Esophagus squamous epithelium (tissue), 5 donors: ENCODE data around the gene TRIM23. TPM values are rescaled to one million over a fixed set of nuclear protein-coding genes. Genes with fewer than 3 reads are reported as not detected.

Source experiments
- DNase-seq: peaks from one replicate; lab custom pipeline; 2025; lab: John Stamatoyannopoulos, UW
- H3K27ac ChIP-seq, 4 donors: fragments of 200-600 bp; sonication (generic); one replicate each; pipeline ENCODE4 v1.5.1; 2016 to 2019; ENCODE audit warnings: mild to moderate bottlenecking in 1 of 4
- H3K27me3 ChIP-seq, 4 donors: fragments of 200-600 bp; sonication (generic); 1 replicate in 3 of 4; 2 replicates in 1 of 4; pipeline versions ENCODE4 v1.5.1 to v1.6.0; 2017 to 2021; ENCODE audit warnings: antibody characterized with exemption in 1 of 4
- H3K36me3 ChIP-seq, 3 donors: fragments of 200-600 bp; sonication (generic); one replicate each; pipeline ENCODE4 v1.5.1; 2016 to 2019
- H3K4me1 ChIP-seq, 3 donors: fragments of 200-600 bp; sonication (generic); one replicate each; pipeline ENCODE4 v1.5.1; 2017 to 2019
- H3K4me3 ChIP-seq, 4 donors: fragments of 200-600 bp; sonication (generic); 1 replicate in 3 of 4; 2 replicates in 1 of 4; pipeline ENCODE4 v1.5.1; 2016 to 2019; ENCODE audit warnings: mild to moderate bottlenecking in 2 of 4, moderate library complexity in 1 of 4
- H3K9me3 ChIP-seq, 3 donors: fragments of 200-600 bp; sonication (generic); one replicate each; pipeline ENCODE4 v1.5.1; 2016 to 2019
- POLR2A ChIP-seq, 4 donors: fragments of 450-650 bp; IDR thresholded peaks; one replicate each; pipeline ENCODE4 v1.6.1; 2017; ENCODE audit warnings: antibody characterized with exemption in 4 of 4, mild to moderate bottlenecking in 4 of 4, moderate library complexity in 3 of 4
- WGBS, 2 donors: methylation state at CpG; one replicate each; pipeline ENCODE4 v1.1.5; 2018; 5-methylcytosine and 5-hydroxymethylcytosine counted together
- intact Hi-C: fragments of 100-400 bp; cut with DNase I; formaldehyde crosslinking; loops from one replicate; pipeline ENCODE4 v1.15.0; 2022
- small RNA-seq, 4 donors: library from RNA; depleted of rRNA; stranded (forward); fragments of <200 nt; gene quantifications; one replicate each; pipeline ENCODE3, GENCODE V24; 2016
- total RNA-seq, 4 donors: library from RNA; depleted of rRNA; stranded (reverse); fragments of >200 nt; gene quantifications; one replicate each; pipeline ENCODE4 v1.1.0, GENCODE V29; 2016
- TF ChIP-seq, protein P1 (sequence below), 6 experiments: fragments of 450-650 bp in 4 of 6; fragments of 200-600 bp in 2 of 6; sonication (generic) in 2 of 6; IDR thresholded peaks; one replicate each; pipeline ENCODE4 v1.5.1; 2016 to 2019; ENCODE audit warnings: antibody characterized with exemption in 6 of 6, mild to moderate bottlenecking in 4 of 6, moderate library complexity in 4 of 6
- donor health status: DM: yes; HTN: yes; CAD: no.

TRIM23 gene
- total RNA-seq, 4 donors from 2014 or later = 5.5 to 14.1 (median 7.4) TPM

DNA sequence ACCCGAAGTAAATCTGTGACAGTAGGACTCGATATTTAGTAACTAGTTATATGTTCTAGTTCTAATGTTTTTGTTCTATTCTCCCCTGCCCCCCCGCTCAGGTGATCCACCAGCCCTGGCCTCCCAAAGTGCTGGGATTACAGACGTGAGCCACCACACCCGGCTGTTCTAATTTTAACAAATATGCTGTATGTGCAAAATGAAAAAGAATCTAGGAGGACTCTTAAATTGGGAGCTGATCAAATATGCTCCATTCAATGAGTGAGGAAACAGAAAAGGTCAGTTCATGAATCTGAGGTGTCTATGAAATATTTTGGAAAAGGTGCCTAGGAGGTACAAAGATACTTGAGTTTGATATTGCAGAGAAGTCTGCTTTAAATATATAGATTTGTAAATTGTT, 78.0 kb downstream of the TRIM23 start:
- Histone ChIP-seq H3K27ac (no peak overlapping the region), H3K27me3 (no peaks in the 10 kb centered on the region), H3K4me1 (no peaks in the 10 kb centered on the region), H3K4me3 (no peak overlapping the region), H3K9me3 (no peaks in the 10 kb centered on the region), H3K36me3 (peaks cover 0 to 8% (median 0%) of the 10 kb centered on the region in 3 donors)
- 83 to 90% methylated on average over 5 of the region's 5 CpGs for WGBS, 2 donors
- TF ChIP-seq POLR2A (IDR thresholded peaks at IDR 0.05) = no peak
- TF ChIP-seq, protein P1, sequence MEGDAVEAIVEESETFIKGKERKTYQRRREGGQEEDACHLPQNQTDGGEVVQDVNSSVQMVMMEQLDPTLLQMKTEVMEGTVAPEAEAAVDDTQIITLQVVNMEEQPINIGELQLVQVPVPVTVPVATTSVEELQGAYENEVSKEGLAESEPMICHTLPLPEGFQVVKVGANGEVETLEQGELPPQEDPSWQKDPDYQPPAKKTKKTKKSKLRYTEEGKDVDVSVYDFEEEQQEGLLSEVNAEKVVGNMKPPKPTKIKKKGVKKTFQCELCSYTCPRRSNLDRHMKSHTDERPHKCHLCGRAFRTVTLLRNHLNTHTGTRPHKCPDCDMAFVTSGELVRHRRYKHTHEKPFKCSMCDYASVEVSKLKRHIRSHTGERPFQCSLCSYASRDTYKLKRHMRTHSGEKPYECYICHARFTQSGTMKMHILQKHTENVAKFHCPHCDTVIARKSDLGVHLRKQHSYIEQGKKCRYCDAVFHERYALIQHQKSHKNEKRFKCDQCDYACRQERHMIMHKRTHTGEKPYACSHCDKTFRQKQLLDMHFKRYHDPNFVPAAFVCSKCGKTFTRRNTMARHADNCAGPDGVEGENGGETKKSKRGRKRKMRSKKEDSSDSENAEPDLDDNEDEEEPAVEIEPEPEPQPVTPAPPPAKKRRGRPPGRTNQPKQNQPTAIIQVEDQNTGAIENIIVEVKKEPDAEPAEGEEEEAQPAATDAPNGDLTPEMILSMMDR (IDR thresholded peaks at IDR 0.05) = no peak
- DNase-seq = no peak
- intact Hi-C loops = no loop called here

DNA sequence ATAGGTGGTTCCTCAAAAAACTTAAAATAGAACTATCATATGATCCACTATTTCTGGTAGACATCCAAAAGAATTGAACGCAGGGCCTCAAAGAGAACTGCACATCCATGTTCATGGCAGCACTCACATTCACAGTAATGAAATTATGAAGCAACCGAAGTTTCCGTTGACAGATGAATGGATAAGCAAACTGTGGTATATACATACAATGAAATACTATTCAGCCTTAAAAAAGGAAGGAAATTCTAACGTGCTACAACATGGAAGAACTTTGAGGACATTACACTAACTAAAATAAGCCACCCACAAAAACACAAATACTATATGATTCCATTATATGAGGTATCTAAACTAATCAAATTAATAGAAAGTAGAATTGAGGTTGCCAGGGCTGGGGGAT, 79.7 kb downstream of the TRIM23 start:
- Histone ChIP-seq H3K4me1 (no peaks in the 10 kb centered on the region), H3K27ac (no peak overlapping the region), H3K9me3 (no peaks in the 10 kb centered on the region), H3K4me3 (no peak overlapping the region), H3K36me3 (peaks cover 0 to 8% (median 0%) of the 10 kb centered on the region in 3 donors), H3K27me3 (no peaks in the 10 kb centered on the region)
- no peak for TF ChIP-seq POLR2A (IDR thresholded peaks at IDR 0.05)
- TF ChIP-seq, protein P1 (IDR thresholded peaks at IDR 0.05) = no peak
- DNase-seq = no peak
- WGBS, 2 donors = 96% methylated on average over 4 of the region's 4 CpGs
- intact Hi-C loops = no loop called here

DNA sequence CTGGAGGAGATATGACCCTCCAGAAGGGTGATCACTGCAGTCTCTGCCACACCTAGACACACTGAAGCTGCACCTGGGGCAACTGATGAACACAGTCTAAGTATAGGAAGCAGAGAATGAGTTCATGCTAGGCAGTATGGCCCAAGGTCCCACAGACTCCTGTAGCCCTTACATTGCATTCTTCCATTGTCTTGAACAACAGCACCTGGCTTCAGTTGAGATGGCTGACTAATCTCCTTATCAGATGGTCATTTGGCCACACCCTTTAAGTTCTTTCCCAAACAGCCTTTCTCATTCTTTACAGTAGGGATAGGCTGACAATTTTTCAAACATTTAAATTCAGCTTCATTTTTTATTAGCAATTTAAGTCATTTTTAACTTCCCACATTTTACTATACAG, 84.3 kb downstream of the TRIM23 start:
- H3K4me1 ChIP-seq = no peaks in the 10 kb centered on the region
- H3K36me3 ChIP-seq = peaks cover 0 to 8% (median 0%) of the 10 kb centered on the region in 3 donors
- H3K27ac ChIP-seq = no peak overlapping the region
- TF ChIP-seq POLR2A (IDR thresholded peaks at IDR 0.05) = no peak
- TF ChIP-seq, protein P1 (IDR thresholded peaks at IDR 0.05) = no peak
- intact Hi-C loops = no loop called here
- no peaks in the 10 kb centered on the region for H3K27me3 ChIP-seq
- DNase-seq = no peak
- H3K4me3 ChIP-seq = no peak overlapping the region
- H3K9me3 ChIP-seq = no peaks in the 10 kb centered on the region

Small RNA genes within 50 kb of the gene (small RNA-seq; reads per million reads assigned to genes)
- gene RNU6-540P = 0 reads per million in 4 donors

Other genes starting within 250 kb of the TRIM23 start
- 1 to 10 TPM in 2 of 4 donors, under 1 TPM in 2; 0.23 to 3.8 (median 1.0) TPM for gene ADAMTS6, start 142.4 kb downstream of the TRIM23 start, total RNA-seq
- 10 to 100 TPM in 1 of 4 donors, 1 to 10 TPM in 3; 4.0 to 17.3 (median 7.8) TPM for gene CENPK, start 61.2 kb downstream of the TRIM23 start, total RNA-seq
- gene PPWD1, start 61.0 kb downstream of the TRIM23 start, total RNA-seq = 10 to 100 TPM; 10.1 to 45.4 (median 28.3) TPM
- 1 to 10 TPM in 3 of 4 donors, under 1 TPM in 1; 0.27 to 4.5 (median 3.1) TPM for gene SHLD3, start 694 bp upstream of the TRIM23 start, total RNA-seq
- 10 to 100 TPM; 10.1 to 19.5 (median 14.9) TPM for gene TRAPPC13, start 694 bp upstream of the TRIM23 start, total RNA-seq
- gene SGTB, start 97.8 kb upstream of the TRIM23 start, total RNA-seq = 1 to 10 TPM in 3 of 4 donors, under 1 TPM in 1; 0.99 to 5.8 (median 3.7) TPM
- gene NLN, start 97.9 kb upstream of the TRIM23 start, total RNA-seq = 10 to 100 TPM in 3 of 4 donors, 1 to 10 TPM in 1; 4.9 to 22.1 (median 19.2) TPM